Activated naive CD8-positive, alpha-beta T cell treated with anti-CD3 and anti-CD28 coated beads for 36 hours (primary cell): ENCODE data around the gene PPP4R3C. TPM values are rescaled to one million over a fixed set of nuclear protein-coding genes. Genes with fewer than 3 reads are reported as not detected.

Experiments
- total RNA-seq, 2 experiments: library from RNA; stranded (reverse); gene quantifications; one replicate each; pipeline ENCODE4 v1.2.3, GENCODE V29; 2021

The PPP4R3C gene
- total RNA-seq, 2 experiments from 2014 or later, result not detected

Other genes with a start within 250 kb of the PPP4R3C start
- not detected for gene DCAF8L2, start 127.0 kb upstream of the PPP4R3C start, total RNA-seq